ENCODE measurements around the gene BACE2.
"Not testable (repeated sequence)": the region's sequence is repeated elsewhere in the genome, so short reads cannot be mapped to it uniquely, and the experiment has no call there.

BACE2 gene

GRCh38 chr21:41307219-41307618 is 139.3 kb downstream of the BACE2 start:
- Histone ChIP-seq H3K9me3 (ENCODE audit: low read length) (no peaks in the 10 kb centered on the region), H3K4me1 (ENCODE audit: insufficient read depth, low read length) (no peaks in the 10 kb centered on the region), H2AFZ (ENCODE audit: low read depth, low read length) (no peak overlapping the region), H3K36me3 (ENCODE audit: insufficient read depth, low read length) (no peaks in the 10 kb centered on the region), H3K4me3 (ENCODE audit: low read length) (no peak overlapping the region), H3K27me3 (ENCODE audit: insufficient read depth, low read length) (no peaks in the 10 kb centered on the region)

DNA sequence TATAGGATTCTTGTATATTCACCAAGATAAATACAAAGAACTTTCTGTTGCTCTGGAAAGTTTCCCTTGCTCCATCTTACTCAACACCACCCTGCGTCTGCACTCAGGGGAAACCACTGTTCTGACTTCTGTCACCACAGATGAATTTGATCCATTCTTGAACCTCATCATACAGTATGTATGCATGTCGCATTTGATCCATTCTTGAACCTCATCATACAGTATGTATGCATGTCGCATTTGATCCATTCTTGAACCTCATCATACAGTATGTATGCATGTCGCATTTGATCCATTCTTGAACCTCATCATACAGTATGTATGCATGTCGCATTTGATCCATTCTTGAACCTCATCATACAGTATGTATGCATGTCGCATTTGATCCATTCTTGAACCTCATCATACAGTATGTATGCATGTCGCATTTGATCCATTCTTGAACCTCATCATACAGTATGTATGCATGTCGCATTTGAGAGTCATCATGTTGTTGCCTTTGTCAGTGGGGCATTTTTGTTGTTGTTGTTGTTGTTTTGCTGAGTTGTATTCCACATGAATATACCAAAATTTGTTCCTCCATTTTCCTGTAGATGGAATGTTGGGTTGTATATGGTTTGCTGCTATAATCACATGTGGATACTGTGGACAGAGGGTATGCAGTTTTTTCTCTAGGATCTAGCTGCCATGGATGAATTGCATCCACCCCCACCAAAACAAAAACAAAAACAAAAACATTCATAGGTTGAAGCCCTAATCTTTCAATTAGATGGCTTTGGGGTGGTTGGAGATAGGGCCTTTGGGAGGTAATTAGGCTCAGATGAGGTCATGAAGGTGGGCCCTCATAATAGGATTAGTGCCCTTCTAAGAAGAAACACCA is 145.6 kb downstream of the BACE2 start:
- H3K4me1 ChIP-seq (ENCODE audit: insufficient read depth, low read length); H3K36me3 ChIP-seq (ENCODE audit: insufficient read depth, low read length); H2AFZ ChIP-seq (ENCODE audit: low read depth, low read length); H3K9me3 ChIP-seq (ENCODE audit: low read length); H3K4me3 ChIP-seq (ENCODE audit: low read length): not testable (repeated sequence)
- peaks cover 40% of the 10 kb centered on the region for H3K27me3 ChIP-seq (ENCODE audit: insufficient read depth, low read length)

- Histone ChIP-seq H2AFZ (ENCODE audit: low read depth, low read length) (no peak overlapping the region), H3K27me3 (ENCODE audit: insufficient read depth, low read length) (peaks cover 48% of the 10 kb centered on the region), H3K36me3 (ENCODE audit: insufficient read depth, low read length) (no peaks in the 10 kb centered on the region), H3K4me1 (ENCODE audit: insufficient read depth, low read length) (no peaks in the 10 kb centered on the region), H3K9me3 (ENCODE audit: low read length) (no peaks in the 10 kb centered on the region), H3K4me3 (ENCODE audit: low read length) (no peak overlapping the region)
Measured at GRCh38 chr21:41315726-41316125, 147.8 kb downstream of the BACE2 start.

DNA sequence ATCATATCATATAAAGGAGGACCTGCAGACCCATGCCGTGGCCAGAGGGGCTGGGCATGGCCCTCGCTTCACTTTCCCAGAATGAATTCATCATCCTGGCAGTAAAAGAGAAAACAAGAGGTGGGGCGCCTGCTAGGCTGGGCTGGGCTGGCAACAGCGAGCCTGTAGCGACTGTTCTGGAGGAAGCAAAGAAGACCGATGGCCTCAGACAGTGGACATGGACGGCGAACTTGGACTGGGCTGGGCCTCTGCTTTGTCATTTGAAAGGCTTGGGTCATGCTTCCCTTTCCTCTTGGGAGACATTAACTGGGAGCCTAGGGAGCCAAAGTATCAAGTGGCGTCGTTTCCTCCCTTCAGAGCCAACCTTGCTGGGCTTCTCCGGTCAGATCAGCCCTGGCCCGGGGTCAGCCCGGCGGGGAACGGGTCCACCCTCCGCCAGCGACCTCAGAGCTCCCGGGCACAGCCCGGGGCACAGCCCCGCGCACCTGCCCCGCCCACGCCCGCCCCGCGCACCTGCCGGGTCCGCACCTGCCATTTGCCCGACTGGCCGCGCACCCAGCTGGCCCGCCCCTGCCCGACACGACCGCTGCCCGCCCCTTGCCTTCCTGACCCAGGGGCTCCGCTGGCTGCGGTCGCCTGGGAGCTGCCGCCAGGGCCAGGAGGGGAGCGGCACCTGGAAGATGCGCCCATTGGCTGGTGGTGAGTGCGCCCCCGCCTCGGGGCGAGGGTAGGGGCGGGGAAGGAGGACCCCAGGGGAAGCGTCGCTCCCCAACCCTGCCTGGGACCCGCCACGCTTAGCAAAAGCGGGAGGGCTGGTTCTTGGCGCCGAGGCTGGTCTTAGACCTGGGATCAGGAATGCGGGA is 148.5 kb downstream of the BACE2 start, which contains the start of gene FAM3B:
Gene FAM3B (plus strand): TSS at position 602 of the 863 bp plus-strand sequence. CDS start 79 bp downstream, at position 681.
- Histone ChIP-seq H3K36me3 (ENCODE audit: insufficient read depth, low read length) (no peaks in the 10 kb centered on the region), H3K27me3 (ENCODE audit: insufficient read depth, low read length) (peaks cover 48% of the 10 kb centered on the region), H3K4me3 (ENCODE audit: low read length) (no peak within 1 kb of the TSS), H3K9me3 (ENCODE audit: low read length) (no peaks in the 10 kb centered on the region), H3K4me1 (ENCODE audit: insufficient read depth, low read length) (no peaks in the 10 kb centered on the region), H2AFZ (ENCODE audit: low read depth, low read length) (no peak within 1 kb of the TSS)

DNA sequence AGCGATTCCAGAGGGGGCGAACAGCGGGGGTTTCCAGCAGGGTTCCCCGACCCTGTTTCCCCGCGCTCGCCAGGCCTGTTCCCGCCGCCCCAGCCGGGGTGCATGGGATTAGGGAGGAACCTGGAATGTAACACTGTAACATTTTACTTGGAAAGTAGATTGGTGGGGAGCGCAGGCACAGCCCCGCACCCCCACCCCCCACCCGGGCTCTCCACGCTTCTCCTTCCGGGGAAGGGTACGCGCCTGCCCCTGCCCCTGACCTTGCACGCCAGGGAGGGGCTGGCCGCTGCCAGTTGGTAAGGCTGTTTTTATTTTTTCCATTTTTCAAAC is 149.1 kb downstream of the BACE2 start:
- Histone ChIP-seq H3K36me3 (ENCODE audit: insufficient read depth, low read length) (no peaks in the 10 kb centered on the region), H3K27me3 (ENCODE audit: insufficient read depth, low read length) (peaks cover 48% of the 10 kb centered on the region), H2AFZ (ENCODE audit: low read depth, low read length) (no peak overlapping the region), H3K4me1 (ENCODE audit: insufficient read depth, low read length) (no peaks in the 10 kb centered on the region), H3K4me3 (ENCODE audit: low read length) (no peak overlapping the region), H3K9me3 (ENCODE audit: low read length) (no peaks in the 10 kb centered on the region)

GRCh38 chr21:41317458-41317857 is 149.5 kb downstream of the BACE2 start:
- no peaks in the 10 kb centered on the region for H3K36me3 ChIP-seq (ENCODE audit: insufficient read depth, low read length)
- H3K9me3 ChIP-seq (ENCODE audit: low read length), result no peaks in the 10 kb centered on the region
- peaks cover 48% of the 10 kb centered on the region for H3K27me3 ChIP-seq (ENCODE audit: insufficient read depth, low read length)

GRCh38 chr21:41318218-41318617 is 150.3 kb downstream of the BACE2 start:
- H3K4me3 ChIP-seq (ENCODE audit: low read length), result no peak overlapping the region
- H2AFZ ChIP-seq (ENCODE audit: low read depth, low read length), result no peak overlapping the region
- no peaks in the 10 kb centered on the region for H3K36me3 ChIP-seq (ENCODE audit: insufficient read depth, low read length)
- H3K4me1 ChIP-seq (ENCODE audit: insufficient read depth, low read length), result no peaks in the 10 kb centered on the region
- H3K9me3 ChIP-seq (ENCODE audit: low read length), result no peaks in the 10 kb centered on the region
- H3K27me3 ChIP-seq (ENCODE audit: insufficient read depth, low read length), result peaks cover 44% of the 10 kb centered on the region

More at GRCh38 chr21:41317458-41317857, 149.5 kb downstream of the BACE2 start:
- no peak overlapping the region for H3K4me3 ChIP-seq (ENCODE audit: low read length)
- H3K4me1 ChIP-seq (ENCODE audit: insufficient read depth, low read length), result no peaks in the 10 kb centered on the region
- H2AFZ ChIP-seq (ENCODE audit: low read depth, low read length), result no peak overlapping the region

DNA sequence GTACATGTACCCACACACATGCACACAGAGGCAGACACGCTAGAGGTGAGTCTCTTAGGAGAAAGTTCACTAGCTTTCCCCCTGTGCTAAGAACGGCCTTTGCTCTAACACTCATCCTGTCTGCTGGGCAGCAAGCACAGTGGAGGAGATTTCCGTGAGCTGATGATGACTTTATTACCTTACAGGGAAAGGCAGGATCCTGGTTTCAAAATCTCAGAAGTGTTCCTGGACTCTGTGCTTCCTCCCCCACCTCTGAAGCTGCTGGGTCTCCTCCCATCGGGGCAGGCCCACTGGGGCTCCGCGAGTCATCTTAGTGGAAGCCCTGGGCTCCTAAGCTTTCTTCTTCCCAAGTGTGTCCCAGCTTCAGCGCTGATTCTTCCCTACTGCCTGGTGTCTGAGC is 151.3 kb downstream of the BACE2 start:
- no peak overlapping the region for H2AFZ ChIP-seq (ENCODE audit: low read depth, low read length)
- H3K27me3 ChIP-seq (ENCODE audit: insufficient read depth, low read length), result peaks cover 41% of the 10 kb centered on the region
- no peaks in the 10 kb centered on the region for H3K36me3 ChIP-seq (ENCODE audit: insufficient read depth, low read length)
- no peaks in the 10 kb centered on the region for H3K4me1 ChIP-seq (ENCODE audit: insufficient read depth, low read length)
- no peak overlapping the region for H3K4me3 ChIP-seq (ENCODE audit: low read length)
- no peaks in the 10 kb centered on the region for H3K9me3 ChIP-seq (ENCODE audit: low read length)

- Histone ChIP-seq H3K36me3 (ENCODE audit: insufficient read depth, low read length) (no peaks in the 10 kb centered on the region), H3K9me3 (ENCODE audit: low read length) (no peaks in the 10 kb centered on the region), H3K4me1 (ENCODE audit: insufficient read depth, low read length) (no peaks in the 10 kb centered on the region), H3K4me3 (ENCODE audit: low read length) (no peak overlapping the region), H3K27me3 (ENCODE audit: insufficient read depth, low read length) (peaks cover 27% of the 10 kb centered on the region), H2AFZ (ENCODE audit: low read depth, low read length) (no peak overlapping the region)
Measured at GRCh38 chr21:41321211-41321907, 153.4 kb downstream of the BACE2 start.

GRCh38 chr21:41321908-41322495 is 154.0 kb downstream of the BACE2 start:
- Histone ChIP-seq H3K4me3 (ENCODE audit: low read length) (no peak overlapping the region), H2AFZ (ENCODE audit: low read depth, low read length) (no peak overlapping the region), H3K9me3 (ENCODE audit: low read length) (no peaks in the 10 kb centered on the region), H3K4me1 (ENCODE audit: insufficient read depth, low read length) (no peaks in the 10 kb centered on the region), H3K36me3 (ENCODE audit: insufficient read depth, low read length) (no peaks in the 10 kb centered on the region), H3K27me3 (ENCODE audit: insufficient read depth, low read length) (peaks cover 21% of the 10 kb centered on the region)

DNA sequence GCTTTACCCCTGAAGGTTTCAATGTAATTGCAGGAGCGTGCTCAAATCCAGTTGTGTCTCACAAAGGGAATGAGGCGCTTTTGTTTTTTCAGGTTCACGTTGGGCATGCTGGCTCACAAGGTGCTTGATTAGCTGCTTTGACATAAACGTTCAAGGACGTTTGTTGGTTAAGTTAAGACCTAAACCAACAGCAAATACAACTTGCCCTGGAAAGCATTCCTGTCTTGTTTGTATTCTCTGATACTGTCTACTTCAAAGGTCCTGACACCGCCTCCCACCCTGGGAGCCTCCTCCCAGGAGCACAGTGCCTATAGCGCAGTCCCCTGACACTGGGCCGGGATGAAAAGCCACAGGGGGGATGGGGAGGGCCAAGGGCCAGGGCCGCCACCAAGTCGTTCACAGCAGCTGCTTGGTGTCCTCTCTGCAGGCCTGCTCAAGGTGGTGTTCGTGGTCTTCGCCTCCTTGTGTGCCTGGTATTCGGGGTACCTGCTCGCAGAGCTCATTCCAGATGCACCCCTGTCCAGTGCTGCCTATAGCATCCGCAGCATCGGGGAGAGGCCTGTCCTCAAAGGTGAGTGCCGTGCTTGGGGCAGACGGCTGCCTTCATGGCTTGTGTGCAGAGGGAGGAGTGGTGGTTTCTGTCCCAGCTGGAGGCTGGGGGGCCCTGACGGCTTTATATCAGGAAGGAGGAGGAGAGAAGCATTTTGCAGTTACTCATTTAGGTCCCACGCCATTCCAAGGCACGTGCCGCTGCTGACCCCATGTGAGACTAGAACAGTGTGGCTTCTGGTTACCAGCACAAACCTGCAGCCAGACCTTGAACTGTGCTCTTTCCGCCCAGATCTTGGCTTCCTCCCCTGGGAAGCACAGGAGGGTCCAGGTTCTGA is 154.8 kb downstream of the BACE2 start:
- Histone ChIP-seq H3K27me3 (ENCODE audit: insufficient read depth, low read length) (peaks cover 15% of the 10 kb centered on the region), H3K4me1 (ENCODE audit: insufficient read depth, low read length) (no peaks in the 10 kb centered on the region), H3K36me3 (ENCODE audit: insufficient read depth, low read length) (no peaks in the 10 kb centered on the region), H3K4me3 (ENCODE audit: low read length) (no peak overlapping the region), H3K9me3 (ENCODE audit: low read length) (no peaks in the 10 kb centered on the region), H2AFZ (ENCODE audit: low read depth, low read length) (no peak overlapping the region)

Measured in neuron (in vitro differentiated cells).